Measurements from ENCODE around the gene PNPLA1.
"Not testable (repeated sequence)": the region's sequence is repeated elsewhere in the genome, so short reads cannot be mapped to it uniquely, and the experiment has no call there.

Gene PNPLA1

DNA sequence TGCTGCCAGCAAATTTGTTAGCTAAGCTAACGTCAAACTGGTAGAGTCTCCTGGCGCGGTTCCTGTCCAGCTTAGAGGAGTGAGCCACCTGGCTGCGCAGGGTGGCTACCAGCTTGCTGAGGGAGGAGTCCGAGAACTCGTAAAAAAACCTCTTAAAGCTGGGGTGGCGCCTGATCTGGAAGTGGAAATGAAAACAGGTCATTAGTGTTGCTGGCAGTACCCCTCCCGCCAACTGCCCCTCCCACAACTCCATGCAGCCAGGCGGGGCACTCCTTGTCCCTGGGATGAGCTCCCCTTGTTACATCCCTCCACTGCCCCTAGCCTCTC is 49.5 kb downstream of the PNPLA1 start:
- no peak for DNase-seq

DNA sequence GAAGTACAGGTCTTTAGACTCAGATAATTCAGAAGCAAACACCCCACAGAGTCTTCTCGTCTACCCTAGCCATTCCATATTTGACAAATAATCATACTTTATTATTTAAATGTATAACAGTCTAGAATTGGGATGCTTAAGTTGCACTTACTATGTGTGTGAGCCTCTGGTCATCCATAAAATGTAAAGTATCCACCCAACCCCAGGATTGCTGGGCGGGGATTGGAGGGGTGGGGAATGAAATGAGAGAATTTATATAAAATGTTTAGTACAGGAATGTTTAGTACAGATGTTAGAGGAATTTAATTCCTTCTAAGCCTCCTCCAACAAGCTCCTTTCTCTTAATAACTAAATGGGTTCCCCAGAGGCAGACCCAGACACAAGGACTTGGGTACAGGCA is 50.0 kb downstream of the PNPLA1 start:
- no peak for DNase-seq

DNA sequence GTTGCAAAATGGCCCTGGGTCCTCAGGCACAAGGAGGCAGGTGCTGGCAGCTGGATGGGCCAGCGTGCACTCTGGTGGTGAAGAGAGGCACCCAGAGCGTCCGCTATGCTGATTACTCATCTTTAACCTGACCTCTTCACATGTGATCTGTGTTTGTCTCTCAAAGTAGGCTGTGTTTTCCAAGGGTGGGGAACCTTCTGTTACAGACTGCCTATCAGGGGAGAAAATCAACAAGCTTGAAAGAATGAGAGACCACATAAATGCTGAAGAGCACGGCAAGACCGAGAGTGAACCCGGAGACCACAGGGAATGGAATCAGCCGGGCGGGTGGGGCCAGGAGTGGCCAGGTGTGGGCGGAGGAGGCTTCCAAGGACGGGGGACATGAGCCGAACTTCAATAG is 50.6 kb downstream of the PNPLA1 start:
- no peak for DNase-seq

DNA sequence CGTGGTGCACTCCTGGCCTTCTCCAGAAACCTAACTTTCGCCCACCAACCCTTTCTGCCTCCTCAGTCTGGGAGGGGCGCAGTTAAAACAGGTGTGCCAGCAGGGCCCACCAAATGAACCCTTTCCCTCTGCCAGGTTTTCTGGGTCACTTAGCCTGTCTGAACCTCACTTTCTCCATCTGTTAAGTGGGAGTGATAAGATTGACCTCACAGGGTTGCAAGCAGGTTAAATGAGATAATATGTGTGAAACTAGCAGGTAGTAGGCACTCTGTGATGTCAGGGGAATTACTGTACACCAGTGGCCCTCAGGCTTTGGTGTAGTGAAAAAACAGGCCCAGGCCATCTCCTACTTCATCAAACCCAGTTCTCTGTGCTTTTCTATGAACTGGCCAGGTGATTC is 52.7 kb downstream of the PNPLA1 start:
- DNase-seq, result no peak

DNA sequence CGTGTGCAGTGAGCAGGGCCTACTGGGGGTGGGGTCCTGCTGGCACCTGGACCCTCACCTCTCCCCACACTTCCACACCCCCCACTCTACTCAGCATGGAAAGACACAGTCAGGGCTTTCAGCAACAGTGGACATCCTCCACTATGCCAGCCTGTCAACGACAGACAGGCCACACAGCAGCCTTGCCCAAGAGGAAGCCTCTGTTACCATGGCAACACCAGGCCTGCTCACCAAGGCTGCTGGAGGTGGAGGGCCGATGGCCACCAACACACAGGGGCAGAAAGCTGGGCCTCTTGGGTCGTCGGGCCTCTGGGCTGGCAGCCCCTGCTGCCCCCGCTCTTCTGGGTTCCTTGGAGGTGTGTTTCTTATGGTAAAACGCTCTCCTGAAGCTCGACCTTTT is 53.2 kb downstream of the PNPLA1 start:
- DNase-seq, result no peak

DNA sequence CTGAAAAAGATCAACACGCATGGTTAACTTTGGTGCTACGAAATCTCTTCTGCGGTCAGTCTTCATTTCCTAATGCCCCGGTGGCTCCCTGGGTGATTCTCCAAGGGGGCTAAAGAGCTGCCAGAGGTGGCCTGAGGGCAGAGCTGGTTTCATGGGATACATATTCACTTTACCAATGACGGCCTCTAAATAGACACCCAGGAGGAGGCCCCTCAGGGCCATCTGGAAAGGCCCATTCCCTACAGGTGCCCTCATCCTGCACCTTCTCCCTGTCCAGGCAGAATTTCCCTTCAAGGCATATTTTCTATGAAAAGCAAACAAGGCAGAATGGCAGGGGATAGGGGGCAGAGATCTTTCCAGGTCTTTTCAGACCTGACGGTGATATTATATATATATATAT is 54.3 kb downstream of the PNPLA1 start:
- no peak for DNase-seq

DNA sequence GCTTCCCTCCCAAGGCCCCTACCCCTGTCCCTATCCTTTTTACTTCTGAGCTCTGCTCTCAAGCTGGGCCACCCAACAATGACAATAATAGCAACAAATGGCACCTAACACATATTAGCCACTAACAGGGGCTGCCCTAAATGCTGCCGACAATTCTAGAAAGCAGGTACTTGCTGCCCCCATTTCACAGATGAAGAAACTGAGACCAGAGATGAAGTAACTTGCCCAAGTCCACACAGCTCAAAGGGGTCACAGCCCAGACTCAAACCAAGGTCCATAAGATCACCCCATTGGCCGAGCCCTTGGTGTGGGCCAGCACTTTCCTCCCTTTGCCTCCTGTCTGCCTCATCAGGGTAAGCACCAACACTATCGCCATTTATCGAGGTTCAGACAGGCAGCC is 54.9 kb downstream of the PNPLA1 start:
- no peak for DNase-seq

DNA sequence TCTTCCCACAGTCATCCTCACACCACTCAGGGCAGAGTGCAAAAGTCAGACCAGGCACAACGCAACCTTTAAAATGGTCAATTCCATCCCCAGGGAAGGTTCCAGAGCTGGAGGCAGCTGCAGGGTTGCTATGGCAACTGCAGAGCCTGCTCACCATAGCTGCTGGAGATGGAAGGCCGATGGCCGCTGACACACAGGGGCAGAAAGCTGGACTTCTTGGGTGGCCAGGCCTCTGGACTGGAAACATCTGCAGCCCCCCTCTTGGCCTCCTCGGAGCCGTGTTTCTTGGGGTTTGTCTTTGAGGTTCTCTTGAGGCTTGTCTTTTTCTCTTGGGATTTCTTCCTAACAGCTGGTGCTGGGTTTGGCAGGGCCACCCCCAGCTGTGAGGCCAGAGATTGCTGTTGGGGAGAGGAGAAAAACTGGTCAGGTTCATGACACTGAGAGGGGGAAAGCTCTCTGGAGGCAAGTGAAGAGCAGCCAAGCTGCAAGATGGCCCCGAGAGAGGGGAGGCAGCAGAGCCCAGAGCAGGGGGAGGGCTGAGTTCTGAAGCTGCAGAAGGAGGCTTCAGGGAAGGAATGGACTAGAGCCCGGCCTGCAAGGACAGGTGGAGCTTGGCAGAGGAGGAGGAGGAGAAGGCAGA is 56.6 kb downstream of the PNPLA1 start:
- no peak for DNase-seq

DNA sequence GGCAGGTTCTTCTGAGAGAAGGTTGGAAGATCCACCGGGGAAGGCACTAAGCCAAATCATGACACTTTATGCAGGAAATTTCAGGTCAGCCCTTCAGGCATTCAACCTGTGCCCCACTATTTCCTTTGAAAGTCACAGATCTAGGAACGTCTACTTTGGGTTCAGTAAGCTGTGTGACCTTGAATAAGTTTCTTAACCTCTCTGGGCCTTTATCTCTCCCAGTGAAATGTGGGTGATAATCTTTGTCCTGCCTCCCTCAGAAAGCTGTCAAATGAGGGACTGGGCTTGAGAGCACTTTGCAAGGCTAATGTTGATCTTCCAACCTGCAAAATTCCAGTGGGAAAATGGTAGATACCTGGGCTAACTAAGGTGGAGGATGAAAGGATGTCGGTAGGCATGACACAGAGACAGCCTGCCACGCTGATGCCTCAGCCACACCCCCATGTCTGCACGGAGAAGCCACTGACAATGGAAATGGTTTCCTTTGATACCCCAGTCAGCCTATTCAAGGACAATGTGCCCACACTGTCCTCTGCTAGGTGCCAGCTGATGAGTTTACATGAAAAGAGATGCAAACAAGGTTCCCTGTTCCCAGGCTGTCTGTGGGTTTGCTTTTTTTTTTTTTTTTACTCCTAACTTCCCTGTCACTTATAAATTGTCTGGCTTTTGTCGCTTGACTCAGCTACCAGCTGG is 57.5 kb downstream of the PNPLA1 start:
- no peak for DNase-seq

DNA sequence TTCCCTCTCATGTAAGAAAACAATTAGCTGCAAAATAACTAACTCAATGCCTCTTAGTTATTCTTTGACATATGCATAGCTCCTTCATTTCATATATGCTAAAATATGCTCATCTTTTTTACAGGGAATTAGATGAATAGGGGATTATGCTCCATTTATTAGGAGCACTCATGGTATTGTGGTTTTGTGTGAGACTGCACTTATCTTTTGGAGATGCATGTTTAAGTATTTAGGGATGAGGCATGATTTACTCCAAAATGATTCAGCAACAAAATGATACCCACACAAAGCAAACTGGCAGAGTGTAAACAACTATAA is 58.0 kb downstream of the PNPLA1 start:
- no peak for DNase-seq

DNA sequence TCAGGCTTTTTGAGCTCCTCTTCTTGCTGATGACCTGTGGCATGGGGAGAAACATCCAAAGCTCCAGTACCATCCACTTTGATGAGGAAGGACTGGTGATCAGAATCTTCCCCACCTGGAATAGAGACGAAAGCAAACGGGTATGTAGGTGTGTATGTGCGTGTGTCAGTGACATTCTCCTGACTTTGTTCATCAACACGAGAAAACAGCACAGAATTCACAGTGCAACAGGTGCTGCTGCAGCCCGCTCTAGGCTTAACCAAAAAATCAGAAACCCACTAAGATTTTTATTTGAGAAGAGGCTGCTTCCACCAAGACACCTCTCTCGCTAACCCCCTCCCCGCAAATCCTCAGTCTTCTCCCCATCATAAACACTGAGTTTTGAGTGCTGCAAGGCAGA is 58.7 kb downstream of the PNPLA1 start:
- no peak for DNase-seq

DNA sequence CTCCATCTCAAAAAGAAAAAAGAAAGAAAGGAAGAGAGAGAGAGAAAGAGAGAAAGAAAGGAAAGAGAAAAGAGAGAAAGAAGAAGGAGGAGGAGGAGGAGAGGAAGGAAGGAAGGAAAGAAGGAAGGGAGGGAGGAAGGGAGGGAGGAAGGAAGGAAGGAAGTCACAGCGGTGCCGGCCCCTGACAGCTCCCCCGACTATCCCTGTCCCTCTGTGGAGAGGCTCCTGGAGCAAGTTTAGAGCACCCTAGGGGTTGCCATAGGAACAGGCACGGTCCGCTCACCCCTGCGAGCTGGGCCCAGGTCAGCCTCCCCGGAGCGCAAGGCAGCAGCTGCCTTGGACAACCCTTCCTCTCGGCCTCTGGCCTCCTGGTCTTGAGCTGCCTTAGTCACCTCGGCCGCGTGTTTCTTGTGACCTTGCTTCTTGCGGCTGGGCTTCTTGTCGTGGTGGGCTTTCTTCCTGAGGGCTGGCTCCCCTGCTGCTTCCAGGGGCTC is 60.0 kb downstream of the PNPLA1 start:
- no peak for DNase-seq

DNA sequence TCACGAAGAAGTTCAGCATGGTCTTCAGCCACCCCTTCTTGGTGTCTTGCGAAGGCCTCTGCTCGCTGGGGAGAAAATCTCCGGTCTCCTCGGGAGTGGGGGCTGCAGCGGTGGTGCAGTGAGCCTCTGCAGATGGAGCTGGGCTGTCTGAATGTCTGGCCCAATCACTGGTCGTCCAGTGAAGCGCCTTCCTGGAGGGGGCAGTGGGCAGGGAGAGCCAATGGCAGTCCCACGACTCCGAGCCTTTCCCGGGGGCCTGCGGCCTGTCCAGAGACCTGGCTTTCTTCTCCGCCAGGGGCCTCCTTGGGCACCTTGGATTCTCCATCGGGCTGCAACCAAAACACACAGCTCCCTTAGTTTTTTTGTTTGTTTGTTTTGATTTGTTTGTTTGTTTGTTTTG is 60.5 kb downstream of the PNPLA1 start:
- no peak for DNase-seq

DNA sequence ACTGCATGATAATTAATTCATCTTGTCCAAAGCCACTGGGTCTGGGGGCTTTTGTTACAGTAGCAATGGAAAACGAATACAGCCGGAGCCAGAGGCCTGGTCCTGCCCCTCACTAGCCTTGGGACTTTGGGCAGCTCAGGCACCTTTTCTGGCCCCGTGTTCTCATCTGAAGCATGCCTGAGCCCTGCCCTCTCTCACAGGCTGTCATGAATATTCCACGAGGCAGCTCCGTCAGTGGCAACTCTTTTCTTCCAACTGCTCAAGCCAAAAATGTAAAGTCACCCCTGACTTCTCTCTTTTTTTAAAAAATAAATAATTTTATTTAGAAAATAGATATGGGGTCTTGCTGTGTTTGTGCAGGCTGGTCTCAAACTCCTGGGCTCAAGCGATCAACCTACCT is 61.5 kb downstream of the PNPLA1 start:
- no peak for DNase-seq

DNA sequence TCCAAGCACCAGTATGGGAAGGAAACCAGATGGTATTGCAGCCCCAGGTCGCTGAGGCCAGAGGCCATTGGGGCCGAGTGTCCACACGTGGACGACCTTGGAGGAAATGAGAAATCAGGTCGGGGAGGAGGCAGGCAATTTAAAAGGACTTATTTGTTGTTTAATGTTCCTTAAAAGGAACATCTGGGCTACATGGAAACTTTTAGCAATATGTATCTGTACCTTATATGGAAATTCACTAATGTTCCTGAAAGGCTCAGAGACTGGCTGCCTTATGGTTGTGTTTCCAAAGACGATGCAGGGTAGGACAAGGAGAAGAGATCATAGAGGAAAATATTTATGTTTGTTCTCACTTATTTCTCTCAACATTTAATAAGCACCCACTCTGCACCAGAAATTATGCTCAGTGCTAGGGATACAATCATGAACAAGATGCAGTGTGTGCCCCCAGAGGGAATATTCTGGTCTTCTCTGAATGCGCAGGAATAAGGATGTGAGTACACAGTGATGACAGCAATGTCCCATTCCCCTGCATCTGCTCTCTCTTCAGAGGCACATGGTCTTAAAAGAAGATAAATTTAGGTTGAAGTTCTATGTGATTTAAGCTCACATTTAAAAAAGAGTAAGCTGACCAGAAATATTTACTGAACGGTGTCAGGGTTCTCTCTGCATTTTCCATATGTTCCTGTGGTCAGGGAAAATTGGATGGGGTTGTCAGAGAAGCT is 63.5 kb downstream of the PNPLA1 start:
- DNase-seq, result no peak

DNA sequence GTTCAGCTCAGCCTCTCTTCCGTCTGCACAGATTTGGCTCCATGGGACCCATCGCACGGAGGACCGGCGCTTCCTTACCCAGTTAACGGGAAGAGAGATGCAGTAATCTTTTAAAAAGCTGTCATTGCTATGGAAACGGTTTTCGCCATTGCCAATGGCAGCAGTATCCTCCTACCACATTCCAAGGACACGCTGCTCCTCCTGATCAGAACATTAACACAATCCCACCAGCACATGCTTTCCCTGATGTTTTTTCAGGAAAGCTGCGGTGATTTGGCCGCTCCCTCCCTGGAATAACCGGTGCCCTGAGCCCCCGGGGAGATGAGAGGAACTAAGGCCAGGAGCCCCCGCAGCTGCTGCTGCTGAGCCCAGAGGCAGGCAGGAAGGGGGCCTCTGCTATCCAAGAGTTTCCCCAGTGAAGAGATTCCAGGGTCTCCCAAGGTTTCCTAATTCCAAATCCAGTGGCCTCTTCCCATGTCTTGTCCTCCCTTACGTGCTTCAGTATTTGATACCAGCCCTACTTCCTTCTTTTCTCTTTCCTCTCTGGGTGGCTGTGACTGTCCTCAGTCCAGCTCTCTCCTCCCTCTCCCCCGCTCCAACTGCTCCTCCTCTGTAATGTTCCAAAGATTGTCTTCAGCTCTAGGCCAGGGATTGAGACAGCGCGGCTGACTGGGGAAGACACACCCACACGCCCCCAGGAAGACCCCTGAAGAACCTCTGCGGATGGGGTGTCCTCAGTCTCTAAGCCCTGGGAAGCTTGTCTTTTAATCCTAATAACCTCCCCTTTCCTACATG is 64.3 kb downstream of the PNPLA1 start:
- DNase-seq, result no peak

DNA sequence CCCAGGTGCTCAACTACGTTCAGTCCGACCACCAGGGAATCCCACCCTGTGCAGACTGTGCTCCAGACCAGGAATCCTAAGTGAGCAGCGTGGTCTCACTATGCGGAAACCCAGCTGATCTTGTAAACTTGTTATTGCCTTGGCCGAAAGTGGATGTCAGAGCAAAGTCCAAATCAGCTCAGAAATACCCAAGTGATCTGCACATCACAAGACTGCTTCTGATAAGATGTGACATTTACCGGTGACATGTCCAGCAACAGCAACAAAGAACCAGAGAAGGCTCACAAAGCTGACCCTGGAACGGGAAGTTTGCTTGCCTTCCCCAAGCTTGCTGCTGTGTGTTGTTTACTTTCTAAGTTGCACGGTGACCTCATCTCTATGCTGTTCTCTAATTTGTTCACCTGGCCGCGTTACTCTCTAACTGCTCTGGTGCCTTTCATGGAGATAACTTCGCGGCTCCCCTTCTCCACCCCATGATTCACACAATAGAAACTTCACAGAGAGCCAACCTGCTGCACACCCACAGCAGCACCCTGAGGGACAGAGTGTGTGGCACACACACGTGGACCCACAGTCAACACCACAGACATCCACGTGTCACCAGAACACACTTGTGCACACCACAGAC is 65.1 kb downstream of the PNPLA1 start:
- no peak for DNase-seq

DNA sequence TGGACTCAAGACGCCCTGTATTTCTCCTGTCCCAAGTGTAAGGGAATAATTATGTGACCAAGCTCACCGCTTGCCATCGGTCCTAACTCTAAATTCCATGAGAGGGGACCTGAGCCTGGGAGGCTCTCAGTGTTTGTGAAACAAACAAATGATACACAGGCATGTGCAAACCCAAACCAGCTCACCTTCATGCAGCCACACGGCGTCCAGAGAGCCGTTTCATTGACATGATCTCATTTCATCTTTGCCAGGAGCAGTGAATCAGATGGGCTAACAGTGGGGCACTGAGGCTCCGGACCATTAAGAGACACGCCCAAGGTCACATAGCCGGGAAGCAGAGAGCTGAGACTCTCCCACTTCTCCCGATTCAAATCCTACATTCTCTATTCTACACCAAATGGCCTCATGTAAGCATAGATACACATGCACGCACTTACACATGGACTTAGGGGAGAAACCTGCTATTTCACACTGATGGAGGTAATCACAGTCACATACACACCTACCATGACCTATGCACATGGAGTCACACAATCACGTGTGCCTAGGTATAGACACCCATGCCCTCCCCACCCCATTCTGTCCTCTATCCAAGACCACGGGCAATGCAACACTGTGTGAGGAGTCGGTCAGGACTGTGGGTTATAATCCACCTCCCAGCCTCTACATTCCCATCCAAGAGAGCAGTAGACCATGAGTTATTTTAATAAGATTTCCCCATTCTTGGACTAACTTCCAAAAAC is 65.8 kb downstream of the PNPLA1 start:
- DNase-seq, result no peak

DNA sequence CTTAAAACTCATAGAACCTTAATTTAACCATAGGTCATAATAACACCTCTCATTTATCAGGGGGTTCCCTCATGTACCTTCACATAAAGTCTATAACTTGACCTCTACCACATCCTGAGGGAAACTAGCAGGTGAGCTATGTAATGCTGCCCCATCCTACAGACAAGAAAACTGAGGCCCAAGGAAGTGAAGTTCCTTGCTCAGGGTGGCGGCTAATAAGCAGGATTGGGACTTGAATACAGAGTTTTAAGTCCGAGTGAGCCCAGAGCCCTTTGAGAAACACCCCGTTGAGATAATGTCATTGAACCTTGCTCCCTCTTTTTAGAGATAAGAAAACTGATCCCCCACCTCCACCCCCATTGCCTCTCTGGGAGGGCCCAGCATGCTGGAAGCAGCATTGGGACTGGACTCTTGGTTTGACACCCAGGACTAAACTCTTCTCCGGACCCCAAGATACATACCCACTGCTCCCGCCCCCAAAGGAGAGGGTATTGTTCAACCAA is 66.4 kb downstream of the PNPLA1 start:
- no peak for DNase-seq

DNA sequence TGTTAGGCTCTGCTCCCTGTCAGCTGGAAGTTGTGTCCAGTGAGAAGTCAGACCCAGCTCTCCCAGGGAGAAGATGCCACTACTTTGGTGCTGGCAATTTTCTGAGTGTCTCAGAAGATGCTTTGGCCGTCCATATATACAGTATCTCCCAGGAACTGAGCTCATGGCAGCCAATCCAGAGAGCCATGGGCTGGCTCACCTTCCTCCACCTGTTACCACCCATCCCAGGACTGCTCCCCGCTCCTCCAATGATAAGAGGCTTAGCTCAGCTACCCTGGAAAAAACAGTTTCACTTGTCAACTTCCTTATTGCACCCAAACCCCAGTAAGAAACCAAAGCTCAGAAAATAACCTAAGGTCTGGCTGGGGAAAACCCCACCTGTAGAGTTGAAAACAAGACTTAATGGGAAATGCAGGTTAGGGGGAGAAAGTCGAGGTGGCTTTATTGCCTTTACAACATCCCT is 67.0 kb downstream of the PNPLA1 start, which contains the start of gene BNIP5:
TSS of gene BNIP5 (minus strand) at position 110 of the 463 bp plus-strand sequence. CDS start 6,198 bp downstream, outside the sequence.
- DNase-seq, result no peak

DNA sequence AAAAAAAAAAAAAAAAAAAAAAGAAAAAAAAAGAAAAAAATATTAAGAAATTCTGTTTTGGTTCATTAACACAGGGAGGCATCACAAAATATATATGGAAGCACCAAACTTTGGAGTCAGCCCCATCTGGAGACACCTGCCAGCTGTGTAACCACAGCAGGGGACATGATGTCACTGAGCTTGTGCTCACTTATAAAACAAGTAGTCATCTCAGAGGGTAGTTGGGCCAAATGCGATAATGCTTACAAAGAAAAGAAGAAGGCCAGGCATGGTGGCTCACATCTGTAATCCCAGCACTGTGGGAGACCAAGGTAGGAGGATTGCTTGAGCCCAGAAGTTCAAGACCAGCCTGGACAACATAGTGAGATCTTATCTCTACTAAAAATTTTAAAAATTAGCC is 68.0 kb downstream of the PNPLA1 start:
- no peak for DNase-seq

DNA sequence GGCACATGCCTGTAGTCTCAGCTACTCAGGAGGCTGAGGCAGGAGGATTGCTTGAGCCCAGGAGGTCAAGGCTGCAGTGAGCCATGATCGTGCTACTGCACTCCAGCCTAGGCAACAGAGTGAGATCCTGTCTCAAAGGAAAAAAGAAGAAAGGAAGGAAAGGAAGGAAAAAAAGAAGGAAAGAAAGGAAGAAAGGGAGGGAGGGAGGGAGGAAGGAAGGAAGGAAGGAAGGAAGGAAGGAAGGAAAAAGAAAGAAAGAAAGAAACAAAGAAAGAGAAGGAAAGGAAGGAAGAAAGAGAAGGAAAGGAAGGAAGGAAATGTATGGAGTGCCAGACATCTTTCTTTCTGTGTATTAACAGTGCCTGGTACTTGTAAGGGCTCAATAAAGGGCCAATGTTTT is 68.4 kb downstream of the PNPLA1 start:
- not testable (repeated sequence) for DNase-seq

Measured in T1000 (cell line).